GM12874 (cell line): Measurements from ENCODE around the gene SLC2A9.

Experiments used
- TF ChIP-seq, protein P1 (sequence below): IDR thresholded peaks from 2 replicates; pipeline ENCODE4 v1.5.1; 2011; ENCODE audit warnings: low read depth, mild to moderate bottlenecking, control low read depth, low read length, moderate library complexity; ENCODE audit not compliant: insufficient read depth

SLC2A9 gene

DNA sequence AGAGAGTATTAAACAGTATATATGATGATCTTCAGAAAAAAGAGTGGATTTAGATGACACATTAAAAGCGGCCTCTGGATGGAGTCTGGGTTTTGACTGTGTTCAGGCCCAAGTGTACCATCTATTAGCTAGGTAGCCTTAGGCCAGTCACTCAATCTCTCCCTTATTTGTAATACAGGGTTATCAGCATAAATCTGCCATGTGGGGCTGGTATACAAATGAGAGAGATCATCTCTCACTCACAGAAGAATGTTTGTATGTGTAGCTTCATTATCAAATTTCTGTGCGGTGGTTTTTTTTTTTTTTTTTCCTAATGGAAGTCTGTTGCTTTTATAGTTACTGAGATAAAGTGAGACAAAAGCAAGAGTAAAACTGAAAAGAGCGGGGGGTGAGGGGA is 12.7 kb downstream of the SLC2A9 start:
- TF ChIP-seq, protein P1, sequence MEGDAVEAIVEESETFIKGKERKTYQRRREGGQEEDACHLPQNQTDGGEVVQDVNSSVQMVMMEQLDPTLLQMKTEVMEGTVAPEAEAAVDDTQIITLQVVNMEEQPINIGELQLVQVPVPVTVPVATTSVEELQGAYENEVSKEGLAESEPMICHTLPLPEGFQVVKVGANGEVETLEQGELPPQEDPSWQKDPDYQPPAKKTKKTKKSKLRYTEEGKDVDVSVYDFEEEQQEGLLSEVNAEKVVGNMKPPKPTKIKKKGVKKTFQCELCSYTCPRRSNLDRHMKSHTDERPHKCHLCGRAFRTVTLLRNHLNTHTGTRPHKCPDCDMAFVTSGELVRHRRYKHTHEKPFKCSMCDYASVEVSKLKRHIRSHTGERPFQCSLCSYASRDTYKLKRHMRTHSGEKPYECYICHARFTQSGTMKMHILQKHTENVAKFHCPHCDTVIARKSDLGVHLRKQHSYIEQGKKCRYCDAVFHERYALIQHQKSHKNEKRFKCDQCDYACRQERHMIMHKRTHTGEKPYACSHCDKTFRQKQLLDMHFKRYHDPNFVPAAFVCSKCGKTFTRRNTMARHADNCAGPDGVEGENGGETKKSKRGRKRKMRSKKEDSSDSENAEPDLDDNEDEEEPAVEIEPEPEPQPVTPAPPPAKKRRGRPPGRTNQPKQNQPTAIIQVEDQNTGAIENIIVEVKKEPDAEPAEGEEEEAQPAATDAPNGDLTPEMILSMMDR = no peak

GRCh38 chr4:10007793-10008608 is 13.3 kb downstream of the SLC2A9 start:
- TF ChIP-seq, protein P1 = no peak

DNA sequence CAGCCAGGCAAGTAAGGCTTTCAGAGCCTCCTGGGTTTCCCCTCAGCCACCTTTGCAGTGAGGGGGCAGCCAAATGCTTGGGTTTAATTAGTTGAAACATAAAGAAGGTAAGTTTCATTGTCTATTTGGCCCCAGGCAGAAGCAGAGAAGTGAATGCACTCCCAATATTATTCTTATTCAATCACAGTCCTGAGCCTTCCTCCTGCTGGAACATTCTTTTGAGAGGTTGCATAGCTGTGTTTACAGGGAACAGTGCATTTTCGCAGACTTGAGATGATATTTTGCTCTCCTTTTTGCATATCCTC is 13.9 kb downstream of the SLC2A9 start:
- TF ChIP-seq, protein P1 = no peak

DNA sequence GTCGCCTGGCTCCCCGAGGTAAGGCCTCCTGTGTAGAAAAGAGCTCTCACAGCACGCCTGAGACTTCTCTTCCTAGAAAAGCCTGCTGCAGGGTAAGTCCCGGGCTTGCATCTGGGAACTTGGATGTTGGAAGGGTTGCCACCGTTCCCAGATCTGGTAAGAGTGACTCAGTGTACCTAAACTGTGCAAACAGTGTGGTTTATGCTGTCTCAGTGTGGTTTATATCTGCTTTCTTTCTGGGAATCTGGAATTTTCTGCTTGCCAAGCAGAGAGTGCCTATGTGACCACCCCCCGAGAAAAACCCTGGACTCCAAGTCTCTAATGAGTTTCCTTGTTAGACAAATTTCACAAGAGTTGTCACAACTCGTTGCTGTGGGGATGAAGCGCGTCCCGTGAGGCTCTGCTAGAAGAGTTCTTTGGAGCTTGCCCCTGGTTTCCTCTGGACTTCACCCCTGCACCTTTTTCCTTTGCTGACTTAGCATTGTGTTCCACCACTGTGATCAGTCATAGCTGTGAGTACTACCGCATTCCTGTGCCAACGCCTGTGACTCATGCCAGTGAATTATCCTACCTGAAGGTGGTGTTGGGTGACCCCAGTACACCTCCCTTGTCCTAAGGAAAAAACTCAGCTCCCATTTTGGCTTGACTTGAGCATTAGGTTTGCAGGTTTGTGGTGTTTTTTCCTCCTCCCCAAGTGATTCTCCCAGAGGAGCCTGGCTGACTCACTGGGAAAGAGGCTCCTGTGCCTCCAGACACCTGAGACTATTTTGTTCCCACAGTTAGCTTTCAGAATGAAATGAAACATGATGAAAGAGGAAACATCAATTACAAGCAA is 14.5 kb downstream of the SLC2A9 start:
- TF ChIP-seq, protein P1 = no peak

- TF ChIP-seq, protein P1 = no peak
These were observed 15.1 kb downstream of the SLC2A9 start for GRCh38 chr4:10006231-10006600.

GRCh38 chr4:10005632-10006031 is 15.7 kb downstream of the SLC2A9 start:
- TF ChIP-seq, protein P1 = no peak

DNA sequence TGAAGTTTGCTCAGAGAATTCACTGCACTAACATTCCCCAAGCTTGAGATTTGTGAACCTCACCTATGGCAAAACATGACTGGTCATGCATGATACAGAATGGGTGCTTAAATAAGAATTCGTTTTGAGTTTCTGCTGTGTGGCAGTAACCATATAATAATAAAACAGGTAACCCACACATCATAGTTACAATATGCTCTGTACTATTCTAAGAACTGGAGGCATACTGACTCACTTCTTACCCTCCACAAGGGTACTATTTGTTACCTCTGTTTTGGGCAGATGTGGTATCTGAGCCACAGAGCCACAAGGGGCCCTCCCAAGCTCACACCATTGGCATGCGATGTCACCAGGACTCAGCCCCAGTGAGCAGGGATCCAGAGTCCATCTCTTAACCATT is 17.6 kb downstream of the SLC2A9 start:
- TF ChIP-seq, protein P1 = no peak
